SK-N-SH (cell line): Measurements from ENCODE around the gene RABGGTA. TPM values are rescaled to one million over a fixed set of nuclear protein-coding genes. Genes with fewer than 3 reads are reported as not detected.

Experiments
- CTCF ChIA-PET: fragments of 300-600, 350-600 bp; formaldehyde crosslinking; extraction: SDS; loops from one replicate; lab custom pipeline; 2021; lab: Yijun Ruan, JAX
- POLR2A ChIA-PET: fragments of 350-600 bp; sonication (Branson Sonifier 250); formaldehyde crosslinking; extraction: SDS; loops from one replicate; lab custom pipeline; 2020; ENCODE audit warnings: antibody characterized with exemption, inconsistent platforms; lab: Yijun Ruan, JAX
- DNase-seq: peaks from one replicate; pipeline ENCODE4 v3.0.0; 2012
- H2AFZ ChIP-seq: fragments of 200-600 bp; sonication (generic); 2 replicates; pipeline ENCODE4 v1.8.1; 2016; ENCODE audit warnings: antibody characterized with exemption, mild to moderate bottlenecking, low read depth
- H3F3A ChIP-seq: fragments of 200-600 bp; sonication (generic); replicated peaks from 2 replicates; pipeline ENCODE3; 2016; ENCODE audit warnings: antibody characterized with exemption, mild to moderate bottlenecking; ENCODE audit not compliant: insufficient read depth
- H3K27ac ChIP-seq, 2 experiments: fragments of 200-500 bp in 1 of 2; fragments of 200-600 bp in 1 of 2; sonication (Bioruptor generic) in 1 of 2; sonication (generic), shearing (Covaris generic) in 1 of 2; 2 replicates each; pipeline versions ENCODE4 v1.5.1 to v1.6.1; 2014 to 2016; ENCODE audit warnings: low read depth in 2 of 2, inconsistent platforms in 1 of 2, low read length in 1 of 2, mild to moderate bottlenecking in 1 of 2, mixed read lengths in 1 of 2
- H3K27me3 ChIP-seq: fragments of 200-600 bp; sonication (generic), shearing (Covaris generic); 2 replicates; pipeline ENCODE4 v1.6.1; 2016; ENCODE audit warnings: mixed run types; ENCODE audit not compliant: insufficient read depth
- H3K36me3 ChIP-seq, 2 experiments: fragments of 200-500 bp in 1 of 2; fragments of 200-600 bp in 1 of 2; sonication (Bioruptor generic) in 1 of 2; sonication (generic) in 1 of 2; replicated peaks in 1 of 2; 2 replicates each; pipeline versions ENCODE3 to v1.5.1; 2014 to 2016; ENCODE audit warnings: low read length in 1 of 2, mild to moderate bottlenecking in 1 of 2; ENCODE audit not compliant: insufficient read depth in 2 of 2, control insufficient read depth in 1 of 2
- H3K4me1 ChIP-seq, 2 experiments: fragments of 200-500 bp in 1 of 2; fragments of 200-600 bp in 1 of 2; sonication (Bioruptor generic) in 1 of 2; sonication (generic), shearing (Covaris generic) in 1 of 2; 2 replicates each; pipeline versions ENCODE4 v1.5.1 to v1.6.1; 2014 to 2016; ENCODE audit warnings: low read depth in 1 of 2, low read length in 1 of 2, mixed run types in 1 of 2; ENCODE audit not compliant: insufficient read depth in 2 of 2, control insufficient read depth in 1 of 2
- H3K4me2 ChIP-seq: fragments of 200-600 bp; sonication (generic), shearing (Covaris generic); 2 replicates; pipeline ENCODE4 v1.6.1; 2017; ENCODE audit warnings: mixed run types
- H3K4me3 ChIP-seq, 2 experiments: fragments of 200-500 bp in 1 of 2; fragments of 200-600 bp in 1 of 2; sonication (Bioruptor generic) in 1 of 2; sonication (generic), shearing (Covaris generic) in 1 of 2; 2 replicates each; pipeline versions ENCODE4 v1.5.1 to v1.8.1; 2014 to 2016; ENCODE audit warnings: low read depth in 2 of 2, inconsistent platforms in 1 of 2, low read length in 1 of 2, mild to moderate bottlenecking in 1 of 2, mixed read lengths in 1 of 2, moderate library complexity in 1 of 2
- H3K79me2 ChIP-seq: fragments of 200-600 bp; sonication (generic); 2 replicates; pipeline ENCODE4 v1.8.1; 2017; ENCODE audit warnings: mild to moderate bottlenecking; ENCODE audit not compliant: insufficient read depth
- H3K9ac ChIP-seq: fragments of 200-600 bp; sonication (generic); 2 replicates; pipeline ENCODE4 v1.6.1; 2017; ENCODE audit warnings: mixed run types
- H3K9me2 ChIP-seq: fragments of 200-600 bp; sonication (generic); 2 replicates; pipeline ENCODE4 v1.6.1; 2017; ENCODE audit warnings: mixed run types
- H3K9me3 ChIP-seq: fragments of 200-600 bp; sonication (generic); 2 replicates; pipeline ENCODE4 v1.6.1; 2017; ENCODE audit warnings: mixed run types, mild to moderate bottlenecking, moderate library complexity
- H4K20me1 ChIP-seq: fragments of 200-600 bp; sonication (generic); 2 replicates; pipeline ENCODE4 v1.6.1; 2017; ENCODE audit warnings: mild to moderate bottlenecking, mixed run types; ENCODE audit not compliant: insufficient read depth
- CTCF ChIP-seq: fragments of 200-600 bp; sonication (generic); IDR thresholded peaks from 2 replicates; pipeline ENCODE4 v1.6.1; 2017; ENCODE audit warnings: antibody characterized with exemption, mild to moderate bottlenecking, moderate library complexity
- EP300 ChIP-seq, 2 experiments: IDR thresholded peaks; 2 replicates each; pipeline versions ENCODE4 v1.4.0 to v1.6.1; 2012; ENCODE audit warnings: borderline replicate concordance in 1 of 2, low read depth in 1 of 2, low read length in 1 of 2
- EZH2phosphoT487 ChIP-seq: fragments of 200-600 bp; sonication (generic); IDR thresholded peaks from 2 replicates; pipeline ENCODE4 v1.6.1; 2017; ENCODE audit warnings: low read depth, mixed run types, mild to moderate bottlenecking, antibody characterized with exemption, moderate library complexity, borderline replicate concordance
- FOSL2 ChIP-seq: IDR thresholded peaks from 2 replicates; pipeline ENCODE4 v1.4.0; 2012; ENCODE audit warnings: low read depth, mild to moderate bottlenecking, moderate library complexity, borderline replicate concordance
- FOXJ3 ChIP-seq: sonication (generic); formaldehyde crosslinking; IDR thresholded peaks from 2 replicates; pipeline ENCODE4 v1.5.1; 2020; ENCODE audit warnings: mild to moderate bottlenecking, missing genetic modification reagents
- FOXM1 ChIP-seq: IDR thresholded peaks from 2 replicates; pipeline ENCODE4 v1.4.0; 2012; ENCODE audit warnings: low read depth, mild to moderate bottlenecking
- JUND ChIP-seq: IDR thresholded peaks from 2 replicates; pipeline ENCODE4 v1.4.0; 2012
- MAX ChIP-seq: IDR thresholded peaks from 2 replicates; pipeline ENCODE4 v1.4.0; 2012; ENCODE audit warnings: low read depth
- MXI1 ChIP-seq: IDR thresholded peaks from 2 replicates; pipeline ENCODE4 v1.6.1; 2012; ENCODE audit warnings: mild to moderate bottlenecking, low read depth, low read length, improper control_type of control experiment
- NFIC ChIP-seq: IDR thresholded peaks from 2 replicates; pipeline ENCODE4 v1.4.0; 2012; ENCODE audit warnings: borderline replicate concordance
- REST ChIP-seq: IDR thresholded peaks from 2 replicates; pipeline ENCODE4 v1.6.1; 2012; ENCODE audit warnings: mild to moderate bottlenecking, low read depth, low read length, moderate library complexity
- SIN3A ChIP-seq: IDR thresholded peaks from 2 replicates; pipeline ENCODE4 v1.6.1; 2012; ENCODE audit warnings: low read depth, mild to moderate bottlenecking, low read length, moderate library complexity, borderline replicate concordance
- TAF1 ChIP-seq: IDR thresholded peaks from 2 replicates; pipeline ENCODE4 v1.6.1; 2012; ENCODE audit warnings: low read depth, mild to moderate bottlenecking, low read length, moderate library complexity, borderline replicate concordance
- USF2 ChIP-seq: fragments of 150-350 bp; IDR thresholded peaks from 2 replicates; pipeline ENCODE4 v1.6.1; 2017; ENCODE audit warnings: antibody characterized with exemption, low read length, low read depth, borderline replicate concordance
- YY1 ChIP-seq: IDR thresholded peaks from 2 replicates; pipeline ENCODE4 v1.4.0; 2012; ENCODE audit warnings: low read depth, mild to moderate bottlenecking
- WGBS: methylation state at CpG from one replicate; pipeline ENCODE4 v1.1.6; 2017; ENCODE audit warnings: low lambda C conversion rate; 5-methylcytosine and 5-hydroxymethylcytosine counted together
- polyA plus RNA-seq, 3 experiments: library from polyadenylated mRNA; depleted of rRNA; stranded (reverse); fragments of >200 nt; gene quantifications; 2 replicates each; pipeline ENCODE4 v1.2.3, GENCODE V29; 2012

RABGGTA gene
- polyA plus RNA-seq, 1 of the 3 experiments (the other 2 are of a cell fraction) = 59.4 TPM

GRCh38 chr14:24259282-24260025, 11.9 kb downstream of the RABGGTA start:
- Histone ChIP-seq H3F3A (peaks cover 5% of the 10 kb centered on the region), H3K27me3 (no peaks in the 10 kb centered on the region), H3K4me3 (no peak overlapping the region), H3K27ac (no peak overlapping the region), H3K79me2 (no peaks in the 10 kb centered on the region), H4K20me1 (no peaks in the 10 kb centered on the region), H3K9me2 (no peaks in the 10 kb centered on the region), H3K9ac (no peak overlapping the region), H2AFZ (no peak overlapping the region), H3K36me3 (peaks cover 0 to 3% of the 10 kb centered on the region in 2 experiments), H3K4me1 (peaks cover 0 to 3% of the 10 kb centered on the region in 2 experiments; a peak in 1 of 4 replicates), H3K9me3 (no peaks in the 10 kb centered on the region), H3K4me2 (no peak overlapping the region)
- TF ChIP-seq NFIC (peak; percentile 42), YY1 (no peak), USF2 (no peak), FOSL2 (no peak), FOXM1 (no peak), TAF1 (no peak)
- 87% methylated on average over 13 of the region's 16 CpGs for WGBS
- DNase-seq = no peak
- CTCF ChIA-PET = interaction anchor here (0.7 to 3.9 kb wide), 4 partner anchors 9 to 43 kb away, joined by 3 to 15 read pairs (median 3); partner anchors contain the start of genes MDP1, RABGGTA and TINF2
- POLR2A ChIA-PET = no interaction called here

GRCh38 chr14:24258548-24259265, 12.7 kb downstream of the RABGGTA start:
- Histone ChIP-seq H3K4me3 (no peak overlapping the region), H3K36me3 (peaks cover 0 to 3% of the 10 kb centered on the region in 2 experiments), H3K79me2 (no peaks in the 10 kb centered on the region), H3F3A (peaks cover 5% of the 10 kb centered on the region), H2AFZ (no peak overlapping the region), H3K27ac (no peak overlapping the region), H3K4me2 (no peak overlapping the region), H3K27me3 (no peaks in the 10 kb centered on the region), H3K4me1 (peaks cover 0 to 3% of the 10 kb centered on the region in 2 experiments; a peak in 1 of 4 replicates), H3K9me3 (no peaks in the 10 kb centered on the region), H4K20me1 (no peaks in the 10 kb centered on the region), H3K9ac (no peak overlapping the region), H3K9me2 (no peaks in the 10 kb centered on the region)
- ChIA-PET CTCF (interaction anchor here (0.6 to 4.0 kb wide), 6 partner anchors 10 to 265 kb away, joined by 3 to 15 read pairs (median 4); partner anchors contain the start of genes CIDEB, MDP1 and TINF2), POLR2A (no interaction called here)
- no peak for TF ChIP-seq MXI1
- TF ChIP-seq FOXJ3 (CRISPR knock-in tag) = no peak
- TF ChIP-seq REST = no peak
- TF ChIP-seq FOXM1 = no peak
- no peak for TF ChIP-seq EZH2phosphoT487
- no peak for TF ChIP-seq TAF1
- TF ChIP-seq CTCF = no peak
- no peak for TF ChIP-seq SIN3A
- TF ChIP-seq NFIC = no peak
- no peak for TF ChIP-seq MAX
- no peak for TF ChIP-seq JUND
- no peak for TF ChIP-seq EP300 (IDR thresholded peaks at IDR 0.05; ENCODE audit: borderline replicate concordance in 1 of 2, low read depth in 1 of 2, low read length in 1 of 2)
- 93% methylated on average over 18 of the region's 18 CpGs for WGBS
- DNase-seq = no peak
